Measurements from ENCODE around the gene CLEC2L. TPM values are rescaled to one million over a fixed set of nuclear protein-coding genes. Genes with fewer than 3 reads are reported as not detected.
"Not testable (repeated sequence)": the region's sequence is repeated elsewhere in the genome, so short reads cannot be mapped to it uniquely, and the experiment has no call there.

CLEC2L gene
- total RNA-seq, 1 donor from 2014 or later: not detected

GRCh38 chr7:139553991-139554700, 30.7 kb downstream of the CLEC2L start:
- DNase-seq (ENCODE audit: low read depth): not testable (repeated sequence)

- no peak for DNase-seq (ENCODE audit: low read depth)
These were observed 34.5 kb downstream of the CLEC2L start for GRCh38 chr7:139557857-139558581.

GRCh38 chr7:139559364-139560105, 36.0 kb downstream of the CLEC2L start:
- no peak for DNase-seq (ENCODE audit: low read depth)

- no peak for DNase-seq (ENCODE audit: low read depth)
These were observed 36.7 kb downstream of the CLEC2L start for GRCh38 chr7:139560199-139560598.

GRCh38 chr7:139560678-139561077, 37.2 kb downstream of the CLEC2L start:
- DNase-seq (ENCODE audit: low read depth): no peak

GRCh38 chr7:139562491-139562890, 39.0 kb downstream of the CLEC2L start:
- no peak for DNase-seq (ENCODE audit: low read depth)

- no peak for DNase-seq (ENCODE audit: low read depth)
These were observed 39.6 kb downstream of the CLEC2L start for GRCh38 chr7:139562961-139563565.

GRCh38 chr7:139563856-139564255, 40.4 kb downstream of the CLEC2L start:
- no peak for DNase-seq (ENCODE audit: low read depth)

GRCh38 chr7:139566075-139566474, 42.6 kb downstream of the CLEC2L start:
- no peak for DNase-seq (ENCODE audit: low read depth)

GRCh38 chr7:139566736-139567646, 43.5 kb downstream of the CLEC2L start:
- DNase-seq (ENCODE audit: low read depth): no peak

- no peak for DNase-seq (ENCODE audit: low read depth)
These were observed 44.3 kb downstream of the CLEC2L start for GRCh38 chr7:139567647-139568345.

GRCh38 chr7:139568346-139568675, 44.8 kb downstream of the CLEC2L start:
- no peak for DNase-seq (ENCODE audit: low read depth)

GRCh38 chr7:139568813-139569490, 45.5 kb downstream of the CLEC2L start:
- DNase-seq (ENCODE audit: low read depth): no peak

- DNase-seq (ENCODE audit: low read depth): no peak
These were observed 46.6 kb downstream of the CLEC2L start for GRCh38 chr7:139570119-139570518.

- DNase-seq (ENCODE audit: low read depth): no peak
These were observed 47.1 kb downstream of the CLEC2L start for GRCh38 chr7:139570626-139571025.

- no peak for DNase-seq (ENCODE audit: low read depth)
These were observed 47.7 kb downstream of the CLEC2L start for GRCh38 chr7:139571190-139571589.

- no peak for DNase-seq (ENCODE audit: low read depth)
These were observed 48.2 kb downstream of the CLEC2L start for GRCh38 chr7:139571651-139572050.

- no peak for DNase-seq (ENCODE audit: low read depth)
These were observed 48.6 kb downstream of the CLEC2L start for GRCh38 chr7:139572071-139572470.

GRCh38 chr7:139572704-139573385, 49.4 kb downstream of the CLEC2L start:
- DNase-seq (ENCODE audit: low read depth): no peak

All from myocyte (in vitro differentiated cells).